BE2C (cell line): ENCODE measurements around the gene C20orf144.

Experiments used
- DNase-seq: peaks from one replicate; pipeline ENCODE4 v3.0.0-alpha.2; 2020
- H3K27me3 ChIP-seq: fragments of 250-450 bp; sonication (Bioruptor Pico); 2 replicates; pipeline ENCODE4 v1.5.1; 2020; ENCODE audit warnings: mild to moderate bottlenecking
- H3K36me3 ChIP-seq: fragments of 250-450 bp; sonication (Bioruptor Pico); 2 replicates; pipeline ENCODE4 v1.5.1; 2020; ENCODE audit warnings: mild to moderate bottlenecking
- H3K4me1 ChIP-seq: fragments of 250-450 bp; sonication (Bioruptor Pico); 2 replicates; pipeline ENCODE4 v1.5.1; 2020
- H3K4me3 ChIP-seq: 2 replicates; pipeline ENCODE4 v1.5.1; 2011; ENCODE audit warnings: low read depth, low read length
- H3K9me3 ChIP-seq: fragments of 250-450 bp; sonication (Bioruptor Pico); 2 replicates; pipeline ENCODE4 v1.5.1; 2020
- CTCF ChIP-seq: IDR thresholded peaks from 2 replicates; pipeline ENCODE4 v1.5.1; 2012; ENCODE audit warnings: mild to moderate bottlenecking, low read depth, low read length

Gene C20orf144

GRCh38 chr20:33701629-33702450, 39.7 kb downstream of the C20orf144 start:
- H3K9me3 ChIP-seq = no peaks in the 10 kb centered on the region
- DNase-seq = no peak
- TF ChIP-seq CTCF = no peak
- no peaks in the 10 kb centered on the region for H3K27me3 ChIP-seq
- H3K4me1 ChIP-seq = peaks cover 15% of the 10 kb centered on the region
- H3K36me3 ChIP-seq = no peaks in the 10 kb centered on the region
- no peak overlapping the region for H3K4me3 ChIP-seq

- Histone ChIP-seq H3K4me1 (peaks cover 9% of the 10 kb centered on the region), H3K27me3 (no peaks in the 10 kb centered on the region), H3K4me3 (no peak overlapping the region), H3K9me3 (no peaks in the 10 kb centered on the region), H3K36me3 (no peaks in the 10 kb centered on the region)
- TF ChIP-seq CTCF = no peak
- peak; percentile 75 for DNase-seq
Measured at GRCh38 chr20:33702861-33703260, 40.7 kb downstream of the C20orf144 start.

GRCh38 chr20:33703498-33704137, 41.5 kb downstream of the C20orf144 start:
- Histone ChIP-seq H3K27me3 (no peaks in the 10 kb centered on the region), H3K9me3 (no peaks in the 10 kb centered on the region), H3K4me3 (no peak overlapping the region), H3K4me1 (peaks cover 9% of the 10 kb centered on the region), H3K36me3 (no peaks in the 10 kb centered on the region)
- no peak for TF ChIP-seq CTCF
- DNase-seq = no peak

GRCh38 chr20:33704197-33704924, 42.2 kb downstream of the C20orf144 start:
- Histone ChIP-seq H3K36me3 (no peaks in the 10 kb centered on the region), H3K4me3 (no peak overlapping the region), H3K27me3 (no peaks in the 10 kb centered on the region), H3K4me1 (peaks cover 9% of the 10 kb centered on the region), H3K9me3 (no peaks in the 10 kb centered on the region)
- no peak for DNase-seq
- no peak for TF ChIP-seq CTCF

GRCh38 chr20:33707668-33708067, 45.5 kb downstream of the C20orf144 start:
- no peak overlapping the region for H3K4me3 ChIP-seq

More at GRCh38 chr20:33707668-33708067, 45.5 kb downstream of the C20orf144 start:
- TF ChIP-seq CTCF = no peak
- DNase-seq = no peak
- H3K4me1 ChIP-seq = peaks cover 8% of the 10 kb centered on the region
- H3K9me3 ChIP-seq = no peaks in the 10 kb centered on the region
- H3K27me3 ChIP-seq = no peaks in the 10 kb centered on the region
- no peaks in the 10 kb centered on the region for H3K36me3 ChIP-seq
